GM06990 (cell line): ENCODE measurements around the gene ORM1.

Source experiments
- DNase-seq: peaks from one replicate; pipeline ENCODE4 v3.0.0-alpha.2; 2011; ENCODE audit not compliant: insufficient read length; ENCODE audit errors: extremely low read depth
- H3K27me3 ChIP-seq: replicated peaks from 2 replicates; pipeline ENCODE4 v1.6.0; 2011; ENCODE audit warnings: low read length; ENCODE audit not compliant: control insufficient read depth, insufficient read depth
- H3K36me3 ChIP-seq: 2 replicates; pipeline ENCODE4 v1.5.1; 2011; ENCODE audit warnings: low read length; ENCODE audit not compliant: control insufficient read depth, insufficient read depth
- H3K4me3 ChIP-seq: replicated peaks from 2 replicates; pipeline ENCODE4 v1.5.1; 2011; ENCODE audit warnings: low read depth, mild to moderate bottlenecking, control low read depth, low read length
- TF ChIP-seq, protein P1 (sequence below): IDR thresholded peaks from 2 replicates; pipeline ENCODE4 v1.5.1; 2011; ENCODE audit warnings: low read length, control low read depth, mild to moderate bottlenecking, inconsistent platforms; ENCODE audit not compliant: insufficient read depth, poor library complexity, severe bottlenecking

The ORM1 gene

GRCh38 chr9:114282104-114282485, 40.8 kb upstream of the ORM1 start:
- Histone ChIP-seq H3K36me3 (no peaks in the 10 kb centered on the region), H3K27me3 (no peaks in the 10 kb centered on the region; the same call in 1 of the 2 replicates), H3K4me3 (no peak overlapping the region)
- TF ChIP-seq, protein P1, sequence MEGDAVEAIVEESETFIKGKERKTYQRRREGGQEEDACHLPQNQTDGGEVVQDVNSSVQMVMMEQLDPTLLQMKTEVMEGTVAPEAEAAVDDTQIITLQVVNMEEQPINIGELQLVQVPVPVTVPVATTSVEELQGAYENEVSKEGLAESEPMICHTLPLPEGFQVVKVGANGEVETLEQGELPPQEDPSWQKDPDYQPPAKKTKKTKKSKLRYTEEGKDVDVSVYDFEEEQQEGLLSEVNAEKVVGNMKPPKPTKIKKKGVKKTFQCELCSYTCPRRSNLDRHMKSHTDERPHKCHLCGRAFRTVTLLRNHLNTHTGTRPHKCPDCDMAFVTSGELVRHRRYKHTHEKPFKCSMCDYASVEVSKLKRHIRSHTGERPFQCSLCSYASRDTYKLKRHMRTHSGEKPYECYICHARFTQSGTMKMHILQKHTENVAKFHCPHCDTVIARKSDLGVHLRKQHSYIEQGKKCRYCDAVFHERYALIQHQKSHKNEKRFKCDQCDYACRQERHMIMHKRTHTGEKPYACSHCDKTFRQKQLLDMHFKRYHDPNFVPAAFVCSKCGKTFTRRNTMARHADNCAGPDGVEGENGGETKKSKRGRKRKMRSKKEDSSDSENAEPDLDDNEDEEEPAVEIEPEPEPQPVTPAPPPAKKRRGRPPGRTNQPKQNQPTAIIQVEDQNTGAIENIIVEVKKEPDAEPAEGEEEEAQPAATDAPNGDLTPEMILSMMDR: no peak
- DNase-seq: no peak

GRCh38 chr9:114282507-114282906, 40.4 kb upstream of the ORM1 start:
- DNase-seq: no peak
- Histone ChIP-seq H3K27me3 (no peaks in the 10 kb centered on the region; the same call in 1 of the 2 replicates), H3K36me3 (no peaks in the 10 kb centered on the region), H3K4me3 (no peak overlapping the region)
- TF ChIP-seq, protein P1: no peak

DNA sequence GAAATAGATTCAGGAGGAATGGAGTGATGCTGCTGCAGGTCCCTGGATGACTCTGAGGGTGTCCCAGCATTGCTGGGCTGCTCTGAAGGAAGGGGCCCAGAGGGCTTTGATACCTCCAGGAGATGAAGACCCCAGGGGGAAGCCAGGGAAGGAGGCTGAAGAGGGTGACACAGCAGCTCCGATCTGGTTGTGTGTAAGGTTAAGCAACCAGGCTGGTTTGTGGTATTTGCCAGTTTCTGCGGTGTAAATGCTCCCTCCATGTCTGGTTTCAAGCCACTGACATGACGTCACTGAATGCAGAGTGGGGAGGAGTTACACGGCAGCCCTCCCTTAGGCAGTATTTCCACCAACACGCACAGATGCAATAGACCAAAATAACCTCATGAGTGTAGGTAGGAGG, 40.0 kb upstream of the ORM1 start:
- no peaks in the 10 kb centered on the region; the same call in 1 of the 2 replicates for H3K27me3 ChIP-seq
- no peak for DNase-seq
- H3K4me3 ChIP-seq: no peak overlapping the region
- TF ChIP-seq, protein P1: no peak
- no peaks in the 10 kb centered on the region for H3K36me3 ChIP-seq

DNA sequence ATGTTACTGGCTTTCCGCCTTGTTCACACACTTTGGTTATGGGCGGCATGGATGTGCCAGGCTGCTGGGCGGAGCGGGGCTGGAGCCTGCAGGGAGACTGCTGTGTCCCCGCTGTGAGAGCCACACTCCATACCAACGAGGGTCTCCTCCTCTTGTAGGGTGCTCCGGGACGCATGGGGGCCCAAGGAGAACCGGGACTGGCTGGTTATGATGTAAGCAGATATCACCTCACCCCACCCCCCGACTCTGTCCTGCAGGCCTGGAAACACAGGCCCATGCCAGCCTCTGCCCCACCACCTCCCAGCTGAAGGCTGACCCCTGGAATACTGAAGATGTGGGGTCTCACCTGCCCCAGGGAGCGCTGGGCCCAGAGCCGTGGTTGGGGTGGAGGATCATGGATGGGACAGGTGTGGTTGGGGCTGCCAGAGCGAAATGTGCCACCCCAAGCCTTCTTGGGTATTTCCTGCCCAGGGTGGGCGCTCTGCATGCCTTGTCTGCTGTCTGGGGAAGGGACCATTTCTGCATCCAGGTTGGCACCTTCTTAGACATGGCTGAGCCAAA, 39.3 kb upstream of the ORM1 start:
- H3K27me3 ChIP-seq: no peaks in the 10 kb centered on the region; the same call in 1 of the 2 replicates
- no peak overlapping the region for H3K4me3 ChIP-seq
- no peak for DNase-seq
- TF ChIP-seq, protein P1: no peak
- no peaks in the 10 kb centered on the region for H3K36me3 ChIP-seq

DNA sequence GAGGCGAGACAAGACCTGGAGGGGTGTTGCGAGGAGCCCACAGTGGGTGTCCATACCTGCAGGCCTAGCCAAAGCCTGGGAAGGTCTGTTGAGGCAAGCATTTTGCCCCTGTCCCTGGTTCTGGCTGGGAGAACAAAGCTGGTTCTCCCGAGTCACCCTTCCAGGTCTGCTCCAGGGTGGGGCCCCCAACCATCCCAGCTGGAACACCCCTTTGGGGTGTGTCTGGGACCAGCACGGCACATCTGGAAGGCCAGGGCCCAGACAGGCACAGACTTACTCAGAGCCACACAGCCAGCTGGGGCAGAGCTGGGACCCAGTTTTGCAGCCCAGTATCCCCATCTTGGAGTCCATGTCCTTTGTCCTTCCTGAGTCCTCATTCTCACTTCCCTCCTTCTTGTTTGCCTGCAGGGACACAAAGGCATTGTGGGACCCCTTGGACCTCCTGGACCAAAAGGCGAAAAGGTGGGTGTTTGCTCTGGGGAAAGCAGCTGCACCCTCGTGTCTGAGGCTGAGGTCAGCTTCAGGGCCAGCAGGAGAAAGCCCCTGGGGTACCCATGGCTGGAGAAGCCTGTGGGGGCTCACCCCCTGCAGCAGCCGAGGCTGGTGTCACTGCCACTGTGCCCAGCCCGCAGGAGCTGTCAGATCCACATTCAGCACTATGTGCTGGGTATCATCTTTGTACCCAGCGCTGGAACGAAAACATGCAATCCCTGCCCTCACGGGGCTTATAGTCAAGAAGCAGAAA, 38.4 kb upstream of the ORM1 start:
- DNase-seq: no peak
- Histone ChIP-seq H3K4me3 (no peak overlapping the region), H3K27me3 (no peaks in the 10 kb centered on the region; the same call in 1 of the 2 replicates), H3K36me3 (no peaks in the 10 kb centered on the region)
- TF ChIP-seq, protein P1: no peak
